Measurements from ENCODE around the gene ACSL6. TPM values are rescaled to one million over a fixed set of nuclear protein-coding genes. Genes with fewer than 3 reads are reported as not detected.

The ACSL6 gene
- total and polyA plus RNA-seq, 2 experiments from 2014 or later = 1.7 to 2.4 TPM

DNA sequence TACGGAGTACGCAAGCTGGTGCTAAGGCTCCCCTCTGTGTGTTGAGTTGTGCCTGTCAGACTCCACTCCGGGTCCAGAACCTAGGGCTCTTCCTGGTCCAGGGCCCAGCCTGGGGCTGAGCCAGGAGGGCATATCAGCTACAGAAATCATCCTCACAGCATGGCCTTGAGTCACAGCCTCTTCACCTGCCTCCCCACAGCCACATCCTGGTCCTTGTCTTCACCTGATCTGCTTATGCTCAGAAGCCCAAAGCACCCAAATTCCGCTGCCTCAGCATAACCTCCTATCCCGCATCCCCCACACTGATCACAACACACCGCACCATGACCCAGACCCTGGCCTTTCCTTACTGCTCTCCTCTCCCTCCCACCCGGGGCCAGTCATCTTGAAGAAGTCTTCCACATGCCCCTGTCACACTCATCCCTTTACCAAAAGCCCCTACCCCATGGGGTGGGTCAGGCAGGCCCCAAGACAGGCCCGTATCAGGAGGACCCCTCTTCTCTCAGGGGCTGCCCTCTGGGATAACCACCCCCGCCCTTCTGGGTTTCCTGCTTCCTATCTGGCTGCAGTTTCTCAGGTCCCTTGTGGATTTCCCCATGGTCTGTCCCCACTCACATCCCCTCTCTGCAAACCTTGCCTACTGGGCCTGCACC is 47.7 kb upstream of the ACSL6 start:
- Histone ChIP-seq H3K9me3 (ENCODE audit: low read depth) (no peaks in the 10 kb centered on the region), H2AFZ (no peak overlapping the region), H4K20me1 (ENCODE audit: insufficient read depth, poor library complexity, severe bottlenecking) (no peaks in the 10 kb centered on the region), H3K36me3 (replicated peaks; ENCODE audit: insufficient read depth, low read depth) (no peaks in the 10 kb centered on the region), H3K27me3 (no peaks in the 10 kb centered on the region), H3K9me2 (replicated peaks; ENCODE audit: insufficient read depth) (no peaks in the 10 kb centered on the region), H3K4me1 (ENCODE audit: insufficient read depth) (no peaks in the 10 kb centered on the region), H3K4me2 (no peak overlapping the region), H3K79me2 (no peaks in the 10 kb centered on the region), H3K27ac (no peak overlapping the region), H3K4me3 (no peak overlapping the region)
- WGBS (ENCODE audit: low lambda C conversion rate, missing lambda C conversion rate) = 86% methylated on average over 9 of the region's 9 CpGs
- no peak for DNase-seq (ENCODE audit: low spot score)
- no peak for TF ChIP-seq EZH2phosphoT487 (IDR thresholded peaks at IDR 0.05; ENCODE audit: low read depth, severe bottlenecking, unreplicated experiment)
- TF ChIP-seq, protein P1, sequence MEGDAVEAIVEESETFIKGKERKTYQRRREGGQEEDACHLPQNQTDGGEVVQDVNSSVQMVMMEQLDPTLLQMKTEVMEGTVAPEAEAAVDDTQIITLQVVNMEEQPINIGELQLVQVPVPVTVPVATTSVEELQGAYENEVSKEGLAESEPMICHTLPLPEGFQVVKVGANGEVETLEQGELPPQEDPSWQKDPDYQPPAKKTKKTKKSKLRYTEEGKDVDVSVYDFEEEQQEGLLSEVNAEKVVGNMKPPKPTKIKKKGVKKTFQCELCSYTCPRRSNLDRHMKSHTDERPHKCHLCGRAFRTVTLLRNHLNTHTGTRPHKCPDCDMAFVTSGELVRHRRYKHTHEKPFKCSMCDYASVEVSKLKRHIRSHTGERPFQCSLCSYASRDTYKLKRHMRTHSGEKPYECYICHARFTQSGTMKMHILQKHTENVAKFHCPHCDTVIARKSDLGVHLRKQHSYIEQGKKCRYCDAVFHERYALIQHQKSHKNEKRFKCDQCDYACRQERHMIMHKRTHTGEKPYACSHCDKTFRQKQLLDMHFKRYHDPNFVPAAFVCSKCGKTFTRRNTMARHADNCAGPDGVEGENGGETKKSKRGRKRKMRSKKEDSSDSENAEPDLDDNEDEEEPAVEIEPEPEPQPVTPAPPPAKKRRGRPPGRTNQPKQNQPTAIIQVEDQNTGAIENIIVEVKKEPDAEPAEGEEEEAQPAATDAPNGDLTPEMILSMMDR (IDR thresholded peaks at IDR 0.05; ENCODE audit: poor library complexity) = no peak
- TF ChIP-seq EZH2 (IDR thresholded peaks at IDR 0.05; ENCODE audit: borderline replicate concordance) = no peak

DNA sequence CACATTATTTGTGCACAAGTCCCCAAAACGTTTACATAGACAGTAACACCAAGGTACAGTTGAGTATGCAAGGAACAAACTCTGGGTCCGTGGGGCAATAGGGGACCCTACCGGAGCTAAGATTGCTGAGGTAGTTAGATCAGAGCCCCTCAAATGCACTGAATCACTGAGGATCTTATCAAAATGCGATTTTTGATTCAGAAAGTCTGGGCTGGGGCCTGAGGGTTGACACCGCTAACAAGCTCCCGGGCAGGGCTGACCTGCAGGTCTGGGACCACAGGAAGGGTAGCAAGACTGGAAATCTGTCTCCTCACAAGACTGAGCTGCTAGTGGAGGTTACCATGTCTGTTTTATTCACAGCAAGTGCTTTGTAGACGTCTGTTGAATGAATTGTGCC is 47.2 kb upstream of the ACSL6 start:
- H3K4me2 ChIP-seq = no peak overlapping the region
- no peaks in the 10 kb centered on the region for H3K79me2 ChIP-seq
- no peak for TF ChIP-seq EZH2 (IDR thresholded peaks at IDR 0.05; ENCODE audit: borderline replicate concordance)
- TF ChIP-seq, protein P1 (IDR thresholded peaks at IDR 0.05; ENCODE audit: poor library complexity) = no peak
- TF ChIP-seq EZH2phosphoT487 (IDR thresholded peaks at IDR 0.05; ENCODE audit: low read depth, severe bottlenecking, unreplicated experiment) = no peak
- H3K4me3 ChIP-seq = no peak overlapping the region
- no peak overlapping the region for H3K27ac ChIP-seq
- no peaks in the 10 kb centered on the region for H3K9me2 ChIP-seq (replicated peaks; ENCODE audit: insufficient read depth)
- H4K20me1 ChIP-seq (ENCODE audit: insufficient read depth, poor library complexity, severe bottlenecking) = no peaks in the 10 kb centered on the region
- H2AFZ ChIP-seq = no peak overlapping the region
- WGBS (ENCODE audit: low lambda C conversion rate, missing lambda C conversion rate) = 80% methylated on average over 7 of the region's 7 CpGs
- no peaks in the 10 kb centered on the region for H3K4me1 ChIP-seq (ENCODE audit: insufficient read depth)
- no peaks in the 10 kb centered on the region for H3K27me3 ChIP-seq
- H3K36me3 ChIP-seq (replicated peaks; ENCODE audit: insufficient read depth, low read depth) = no peaks in the 10 kb centered on the region
- no peak for DNase-seq (ENCODE audit: low spot score)
- no peaks in the 10 kb centered on the region for H3K9me3 ChIP-seq (ENCODE audit: low read depth)

DNA sequence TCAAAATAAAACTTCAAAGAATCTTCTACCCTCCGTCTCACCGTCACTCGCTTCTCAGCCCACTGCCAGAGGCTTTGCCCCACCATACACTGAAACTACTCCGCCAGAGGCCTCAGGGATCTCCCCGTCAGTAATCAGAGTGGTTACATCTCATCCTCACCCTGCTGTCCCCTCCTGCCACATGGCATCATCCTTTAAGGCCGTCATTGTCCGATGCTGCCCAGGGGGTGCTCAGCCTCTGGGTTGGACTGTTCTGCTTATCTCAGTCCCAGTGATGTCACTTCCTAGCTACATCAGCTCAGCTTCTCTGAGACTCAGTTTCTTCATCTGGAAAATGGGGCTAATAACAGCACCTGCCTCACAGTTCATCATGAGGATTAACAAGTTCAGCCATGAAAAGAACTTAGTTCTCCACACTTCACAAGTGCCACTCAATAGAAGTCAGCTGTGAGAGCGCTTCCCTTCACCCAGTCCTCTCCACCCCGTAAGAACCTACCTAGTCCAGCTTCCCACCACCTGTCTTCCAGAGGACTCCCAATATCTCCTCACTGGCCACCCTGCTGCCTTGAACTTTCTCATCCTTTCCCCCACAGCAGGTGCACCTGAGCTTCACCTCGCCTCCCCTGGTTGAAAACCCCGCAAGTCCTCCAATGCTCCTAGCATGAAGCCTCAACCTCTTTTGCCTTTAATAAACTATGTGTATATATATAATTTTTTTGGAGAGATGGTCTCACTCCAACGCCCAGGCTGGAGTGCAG is 46.2 kb upstream of the ACSL6 start:
- Histone ChIP-seq H3K36me3 (replicated peaks; ENCODE audit: insufficient read depth, low read depth) (no peaks in the 10 kb centered on the region), H3K27ac (no peak overlapping the region), H3K4me1 (ENCODE audit: insufficient read depth) (no peaks in the 10 kb centered on the region), H3K4me2 (no peak overlapping the region), H3K9me3 (ENCODE audit: low read depth) (no peaks in the 10 kb centered on the region), H3K27me3 (no peaks in the 10 kb centered on the region), H3K4me3 (no peak overlapping the region), H4K20me1 (ENCODE audit: insufficient read depth, poor library complexity, severe bottlenecking) (no peaks in the 10 kb centered on the region), H3K79me2 (no peaks in the 10 kb centered on the region), H3K9me2 (replicated peaks; ENCODE audit: insufficient read depth) (no peaks in the 10 kb centered on the region), H2AFZ (no peak overlapping the region)
- 91% methylated on average over 12 of the region's 12 CpGs for WGBS (ENCODE audit: low lambda C conversion rate, missing lambda C conversion rate)
- DNase-seq (ENCODE audit: low spot score) = no peak
- TF ChIP-seq EZH2phosphoT487 (IDR thresholded peaks at IDR 0.05; ENCODE audit: low read depth, severe bottlenecking, unreplicated experiment) = no peak

Data from hepatocyte (in vitro differentiated cells).